Stomach (tissue), 9 donors: Measurements from ENCODE around the gene NPAS2. TPM values are rescaled to one million over a fixed set of nuclear protein-coding genes. Genes with fewer than 3 reads are reported as not detected.
A peak's percentile ranks its signal among the peaks of the same experiment; 100 is the strongest.

Source experiments
- DNase-seq, 2 donors: peaks; one replicate each; pipeline versions ENCODE4 v3.0.0 to v3.0.0-alpha.2; 2013 to 2019
- H3K27ac ChIP-seq, 5 donors: fragments of 200-600 bp in 4 of 5; sonication (generic) in 4 of 5; one replicate each; pipeline ENCODE4 v1.5.1; 2013 to 2019; ENCODE audit warnings: mild to moderate bottlenecking in 1 of 5, moderate library complexity in 1 of 5
- H3K27me3 ChIP-seq, 3 donors: fragments of 200-600 bp; sonication (generic); one replicate each; pipeline ENCODE4 v1.5.1; 2017 to 2019; ENCODE audit warnings: mixed run types in 1 of 3
- H3K36me3 ChIP-seq, 4 donors: fragments of 200-600 bp; sonication (generic); 1 replicate in 3 of 4; 2 replicates in 1 of 4; pipeline ENCODE4 v1.5.1; 2016 to 2019
- H3K4me1 ChIP-seq, 4 donors: fragments of 200-600 bp; sonication (generic); one replicate each; pipeline ENCODE4 v1.5.1; 2016 to 2019
- H3K4me3 ChIP-seq, 4 donors: fragments of 200-600 bp; sonication (generic) in 3 of 4; one replicate each; pipeline ENCODE4 v1.5.1; 2016 to 2019; ENCODE audit warnings: mild to moderate bottlenecking in 1 of 4
- H3K9me3 ChIP-seq, 4 donors: fragments of 200-600 bp; sonication (generic); one replicate each; pipeline ENCODE4 v1.5.1; 2016 to 2019
- EP300 ChIP-seq: sonication (generic); formaldehyde crosslinking; IDR thresholded peaks from one replicate; pipeline ENCODE4 v1.6.1; 2017; ENCODE audit warnings: antibody characterized with exemption
- POLR2A ChIP-seq, 4 donors: fragments of 450-650 bp; IDR thresholded peaks; one replicate each; pipeline ENCODE4 v1.6.1; 2016; ENCODE audit warnings: antibody characterized with exemption in 4 of 4, control low read depth in 2 of 4, mild to moderate bottlenecking in 1 of 4, moderate library complexity in 1 of 4
- POLR2AphosphoS5 ChIP-seq, 3 donors: sonication (generic); formaldehyde crosslinking; IDR thresholded peaks; one replicate each; pipeline ENCODE4 v1.6.1; 2016; ENCODE audit warnings: antibody characterized with exemption in 3 of 3
- WGBS, 5 donors: extraction: QIAGEN DNeasy Blood & Tissue Kit in 3 of 5; methylation state at CpG; one replicate each; pipeline versions ENCODE4 v1.1.5 to v1.1.7; 2013 to 2018; 5-methylcytosine and 5-hydroxymethylcytosine counted together
- intact Hi-C: fragments of 100-400 bp; cut with DNase I; formaldehyde crosslinking; loops from one replicate; pipeline ENCODE4 v1.15.1; 2023; ENCODE audit warnings: low total_unique reads
- polyA plus RNA-seq, 3 donors: library from polyadenylated mRNA; stranded (reverse); fragments of 200-250 nt; gene quantifications; one replicate each; pipeline ENCODE4 v1.2.3, GENCODE V29; 2013
- total RNA-seq, 5 donors: library from RNA; depleted of rRNA; stranded (reverse); fragments of >200 nt; gene quantifications; one replicate each; pipeline versions ENCODE4 v1.1.0 to v1.2.3, GENCODE V29; 2014 to 2016
- TF ChIP-seq, protein P1 (sequence below), 7 experiments: fragments of 450-650 bp in 4 of 7; fragments of 200-600 bp in 3 of 7; sonication (generic) in 3 of 7; IDR thresholded peaks; one replicate each; pipeline ENCODE4 v1.5.1; 2016 to 2019; ENCODE audit warnings: antibody characterized with exemption in 7 of 7, control low read depth in 2 of 7, mild to moderate bottlenecking in 1 of 7
- donor health status: healthy with polysubstance abuse.
- donor health status: Bipolar disorder and iron deficiency.
- donor health status: healthy.

Gene NPAS2
- total and polyA plus RNA-seq, 8 donors: 13.1 to 148 (median 28.0) TPM

DNA sequence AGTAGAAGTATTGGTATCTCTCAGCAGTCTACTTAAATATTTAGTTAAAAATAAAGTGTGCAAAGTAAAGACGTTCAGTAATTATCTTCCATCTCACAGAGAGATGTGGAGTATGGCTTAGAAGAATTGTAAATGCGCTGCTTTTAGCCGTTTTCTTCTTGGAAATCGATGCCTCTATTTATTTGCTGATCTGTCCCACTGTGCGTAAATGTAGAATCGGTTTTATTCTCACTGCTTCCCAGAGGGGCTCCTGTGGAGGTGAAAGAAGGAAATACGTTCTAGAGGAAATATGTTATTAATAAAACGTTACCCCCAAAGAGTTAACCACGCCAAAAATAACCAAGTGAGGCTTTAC is 1.9 kb downstream of the NPAS2 start:
- TF ChIP-seq, protein P1, sequence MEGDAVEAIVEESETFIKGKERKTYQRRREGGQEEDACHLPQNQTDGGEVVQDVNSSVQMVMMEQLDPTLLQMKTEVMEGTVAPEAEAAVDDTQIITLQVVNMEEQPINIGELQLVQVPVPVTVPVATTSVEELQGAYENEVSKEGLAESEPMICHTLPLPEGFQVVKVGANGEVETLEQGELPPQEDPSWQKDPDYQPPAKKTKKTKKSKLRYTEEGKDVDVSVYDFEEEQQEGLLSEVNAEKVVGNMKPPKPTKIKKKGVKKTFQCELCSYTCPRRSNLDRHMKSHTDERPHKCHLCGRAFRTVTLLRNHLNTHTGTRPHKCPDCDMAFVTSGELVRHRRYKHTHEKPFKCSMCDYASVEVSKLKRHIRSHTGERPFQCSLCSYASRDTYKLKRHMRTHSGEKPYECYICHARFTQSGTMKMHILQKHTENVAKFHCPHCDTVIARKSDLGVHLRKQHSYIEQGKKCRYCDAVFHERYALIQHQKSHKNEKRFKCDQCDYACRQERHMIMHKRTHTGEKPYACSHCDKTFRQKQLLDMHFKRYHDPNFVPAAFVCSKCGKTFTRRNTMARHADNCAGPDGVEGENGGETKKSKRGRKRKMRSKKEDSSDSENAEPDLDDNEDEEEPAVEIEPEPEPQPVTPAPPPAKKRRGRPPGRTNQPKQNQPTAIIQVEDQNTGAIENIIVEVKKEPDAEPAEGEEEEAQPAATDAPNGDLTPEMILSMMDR (IDR thresholded peaks at IDR 0.05): no peak
- no peak for TF ChIP-seq EP300
- no peak for TF ChIP-seq POLR2AphosphoS5 (IDR thresholded peaks at IDR 0.05)
- peak overlapping the region in 3 of 4 donors; percentile 5 to 94 (median 63) for H3K4me3 ChIP-seq
- H3K36me3 ChIP-seq: no peaks in the 10 kb centered on the region
- peaks cover 22 to 88% (median 58%) of the 10 kb centered on the region in 4 donors for H3K4me1 ChIP-seq
- H3K27ac ChIP-seq: peak overlapping the region in 4 of 5 donors; percentile 86 to 94 (median 92)
- DNase-seq: no peak
- peaks cover 0 to 40% (median 11%) of the 10 kb centered on the region in 3 donors for H3K27me3 ChIP-seq
- intact Hi-C loops: no loop called here
- 57 to 66% (median 65%) methylated on average over 9 of the region's 9 CpGs for WGBS, 5 donors
- H3K9me3 ChIP-seq: no peaks in the 10 kb centered on the region

DNA sequence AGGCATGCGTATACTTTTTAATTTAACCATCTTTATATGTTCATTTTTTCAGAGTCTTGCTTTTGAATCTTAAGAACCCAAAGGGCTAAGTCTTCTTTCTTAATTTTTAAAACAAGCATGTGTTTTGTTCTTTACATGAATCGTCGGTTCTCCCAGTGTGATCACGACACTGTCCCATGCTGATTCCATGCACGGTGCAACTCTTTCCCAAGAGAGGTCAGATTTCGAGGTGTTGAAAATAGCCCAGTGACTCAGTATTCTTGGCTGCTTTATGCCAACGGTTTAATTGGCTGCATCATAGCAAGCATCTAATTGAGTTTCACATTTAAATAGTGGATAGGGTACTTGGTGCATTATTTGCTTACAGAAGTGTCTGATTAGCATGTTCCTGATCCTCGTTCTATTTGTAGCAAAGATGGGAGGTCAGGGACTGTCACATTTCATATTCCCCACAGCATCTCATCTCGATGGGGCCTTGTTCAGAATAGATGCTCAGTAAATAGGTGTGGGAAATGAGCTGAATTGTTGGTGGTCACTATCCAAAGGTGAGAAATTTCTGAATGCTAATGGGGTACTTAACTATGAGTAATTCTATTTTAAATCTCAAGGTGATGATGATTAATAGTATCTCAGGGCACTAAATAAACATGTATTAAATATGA is 2.8 kb downstream of the NPAS2 start:
- H3K4me3 ChIP-seq: no peak overlapping the region
- H3K27ac ChIP-seq: peak overlapping the region; percentile 27 to 94 (median 92)
- 41 to 66% (median 62%) methylated on average over 9 of the region's 9 CpGs for WGBS, 5 donors

DNA sequence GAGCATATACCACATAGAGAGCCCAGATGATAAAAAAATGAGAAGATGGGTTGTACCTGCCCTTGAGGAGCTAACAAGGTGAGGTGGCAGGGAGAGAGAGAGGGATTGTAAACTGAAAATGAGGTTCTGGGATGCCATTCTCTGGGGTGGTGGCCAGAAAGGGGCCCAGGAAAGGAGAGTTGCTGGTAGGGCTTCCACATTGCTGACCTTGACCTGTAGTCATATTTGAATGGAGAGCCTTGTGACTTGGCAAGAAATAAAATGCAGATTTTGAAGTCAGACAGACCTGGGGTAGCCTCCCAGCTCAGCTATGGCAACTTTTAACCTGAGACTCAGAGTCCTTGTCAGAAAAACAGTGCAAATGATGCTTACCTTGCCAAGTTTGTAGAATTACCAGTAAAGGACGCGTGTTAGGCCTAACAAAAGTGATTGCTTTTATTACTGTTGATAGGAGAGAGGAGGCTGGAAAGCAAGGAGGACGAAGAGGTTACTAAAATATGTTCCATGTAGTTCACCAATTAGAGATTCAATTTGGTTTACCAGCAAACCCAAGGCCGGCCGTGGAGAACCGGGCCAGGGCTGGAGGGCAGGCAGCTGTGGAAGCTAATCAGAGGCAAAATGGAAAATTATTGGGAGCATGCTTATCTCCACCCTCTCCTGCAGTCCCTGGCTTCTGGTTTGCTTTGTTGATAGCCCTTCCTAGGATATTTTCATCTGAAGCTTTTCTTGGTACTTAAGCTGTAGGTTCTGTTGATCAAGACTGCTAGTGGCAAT is 3.9 kb downstream of the NPAS2 start:
- H3K9me3 ChIP-seq: peaks cover 0 to 5% (median 0%) of the 10 kb centered on the region in 4 donors
- no peak for DNase-seq
- no peak for TF ChIP-seq POLR2AphosphoS5 (IDR thresholded peaks at IDR 0.05)
- TF ChIP-seq EP300: no peak
- no peak for TF ChIP-seq POLR2A (IDR thresholded peaks at IDR 0.05)
- TF ChIP-seq, protein P1 (IDR thresholded peaks at IDR 0.05): no peak
- peaks cover 17 to 77% (median 53%) of the 10 kb centered on the region in 4 donors for H3K4me1 ChIP-seq
- H3K27ac ChIP-seq: peak overlapping the region; percentile 57 to 94 (median 86)
- intact Hi-C loops: no loop called here
- H3K36me3 ChIP-seq: no peaks in the 10 kb centered on the region
- WGBS, 5 donors: 37 to 58% (median 53%) methylated on average over 6 of the region's 6 CpGs
- no peak overlapping the region for H3K4me3 ChIP-seq
- peaks cover 0 to 27% (median 9%) of the 10 kb centered on the region in 3 donors for H3K27me3 ChIP-seq

More for the DNA sequence above, 2.8 kb downstream of the NPAS2 start:
- intact Hi-C loops: no loop called here
- H3K9me3 ChIP-seq: no peaks in the 10 kb centered on the region
- H3K36me3 ChIP-seq: no peaks in the 10 kb centered on the region
- no peak for DNase-seq
- H3K4me1 ChIP-seq: peaks cover 22 to 85% (median 58%) of the 10 kb centered on the region in 4 donors
- peaks cover 0 to 35% (median 11%) of the 10 kb centered on the region in 3 donors for H3K27me3 ChIP-seq
- TF ChIP-seq, protein P1 (IDR thresholded peaks at IDR 0.05): no peak
- peak in 2 of 3 donors; percentile 75 to 82 for TF ChIP-seq POLR2AphosphoS5 (IDR thresholded peaks at IDR 0.05)

DNA sequence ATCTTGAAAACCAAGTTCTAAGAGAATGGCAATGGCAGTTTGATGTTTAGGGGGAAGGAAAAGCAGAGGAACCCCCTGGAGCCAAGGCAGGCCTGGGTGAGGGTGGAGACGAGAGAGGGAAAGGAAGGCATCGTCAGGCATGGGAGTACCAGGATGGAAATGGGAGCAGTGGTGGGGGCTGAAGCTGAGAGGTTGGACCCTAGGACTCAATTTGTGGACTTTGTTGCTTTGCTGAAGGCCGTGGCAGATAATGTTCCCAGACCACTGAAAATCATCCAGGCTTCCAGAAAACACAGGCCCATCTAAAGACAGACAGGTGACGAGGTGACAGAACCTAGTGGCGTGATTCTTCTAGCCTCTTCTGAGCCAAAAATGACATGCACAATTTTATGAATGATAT is 4.9 kb downstream of the NPAS2 start:
- Histone ChIP-seq H3K4me1 (peaks cover 7 to 68% (median 48%) of the 10 kb centered on the region in 4 donors), H3K27ac (peak overlapping the region; percentile 59 to 94 (median 86)), H3K4me3 (no peak overlapping the region), H3K9me3 (peaks cover 0 to 5% (median 0%) of the 10 kb centered on the region in 4 donors), H3K27me3 (peaks cover 0 to 18% (median 0%) of the 10 kb centered on the region in 3 donors), H3K36me3 (no peaks in the 10 kb centered on the region)
- 83 to 92% (median 88%) methylated on average over 5 of the region's 5 CpGs for WGBS, 5 donors
- TF ChIP-seq, protein P1 (IDR thresholded peaks at IDR 0.05): no peak
- TF ChIP-seq EP300 (no peak), POLR2AphosphoS5 (IDR thresholded peaks at IDR 0.05) (no peak), POLR2A (IDR thresholded peaks at IDR 0.05) (no peak)
- no peak for DNase-seq
- intact Hi-C loops: no loop called here
